Liver (tissue), 9 donors: ENCODE measurements around the gene NAT14. TPM values are rescaled to one million over a fixed set of nuclear protein-coding genes. Genes with fewer than 3 reads are reported as not detected.

Source experiments
- DNase-seq: peaks from one replicate; pipeline ENCODE4 v3.0.0-alpha.2; 2017; ENCODE audit warnings: low spot score
- H3K27ac ChIP-seq, 2 donors: one replicate each; pipeline ENCODE4 v1.7.0; 2013; ENCODE audit warnings: inconsistent platforms in 2 of 2, low read length in 2 of 2, control low read depth in 1 of 2, low read depth in 1 of 2, mild to moderate bottlenecking in 1 of 2
- H3K27me3 ChIP-seq, 4 donors: one replicate each; pipeline versions ENCODE4 v1.6.1 to v1.7.0; 2013; ENCODE audit warnings: low read length in 3 of 4, inconsistent platforms in 1 of 4, mild to moderate bottlenecking in 1 of 4, moderate library complexity in 1 of 4; ENCODE audit not compliant: control insufficient read depth in 4 of 4, insufficient read depth in 4 of 4
- H3K36me3 ChIP-seq, 4 donors: one replicate each; pipeline versions ENCODE4 v1.6.1 to v1.7.0; 2013; ENCODE audit warnings: low read length in 3 of 4, mild to moderate bottlenecking in 3 of 4, low read depth in 1 of 4, moderate library complexity in 1 of 4; ENCODE audit not compliant: control insufficient read depth in 4 of 4, insufficient read depth in 3 of 4
- H3K4me1 ChIP-seq, 4 donors: one replicate each; pipeline versions ENCODE4 v1.6.1 to v1.7.0; 2013; ENCODE audit warnings: low read length in 3 of 4, mild to moderate bottlenecking in 3 of 4, moderate library complexity in 1 of 4; ENCODE audit not compliant: control insufficient read depth in 4 of 4, insufficient read depth in 4 of 4
- H3K4me3 ChIP-seq, 3 donors: one replicate each; pipeline versions ENCODE4 v1.6.1 to v1.7.0; 2013; ENCODE audit warnings: low read length in 3 of 3, control low read depth in 1 of 3, low read depth in 1 of 3, mild to moderate bottlenecking in 1 of 3
- H3K9ac ChIP-seq, 2 donors: one replicate each; pipeline ENCODE4 v1.7.0; 2013; ENCODE audit warnings: low read length in 2 of 2, mild to moderate bottlenecking in 2 of 2, moderate library complexity in 2 of 2, control low read depth in 1 of 2, low read depth in 1 of 2
- H3K9me3 ChIP-seq, 4 donors: one replicate each; pipeline versions ENCODE4 v1.6.1 to v1.7.0; 2013; ENCODE audit warnings: low read length in 3 of 4; ENCODE audit not compliant: control insufficient read depth in 4 of 4
- ATF3 ChIP-seq: IDR thresholded peaks from 2 replicates; pipeline ENCODE4 v1.6.1; 2016; ENCODE audit warnings: antibody characterized with exemption
- CTCF ChIP-seq: fragments of 150-350 bp; IDR thresholded peaks from 2 replicates; pipeline ENCODE4 v1.5.1; 2017; ENCODE audit warnings: improper control_type of control experiment, low read depth, low read length; ENCODE audit not compliant: missing input control
- FOXA1 ChIP-seq: IDR thresholded peaks from 2 replicates; pipeline ENCODE4 v1.6.1; 2016; ENCODE audit warnings: antibody characterized with exemption
- GABPA ChIP-seq, 2 donors: IDR thresholded peaks in 1 of 2; conservative IDR thresholded peaks in 1 of 2; 2 replicates each; pipeline ENCODE4 v1.6.1; 2016; ENCODE audit warnings: antibody characterized with exemption in 2 of 2, mild to moderate bottlenecking in 1 of 2, moderate library complexity in 1 of 2
- HNF4A ChIP-seq, 2 donors: conservative IDR thresholded peaks; 2 replicates each; pipeline ENCODE4 v1.6.1; 2016; ENCODE audit warnings: antibody characterized with exemption in 2 of 2, mild to moderate bottlenecking in 2 of 2
- HNF4G ChIP-seq: IDR thresholded peaks from 2 replicates; pipeline ENCODE4 v1.6.1; 2016; ENCODE audit warnings: antibody characterized with exemption
- JUND ChIP-seq, 2 donors: IDR thresholded peaks; 2 replicates each; pipeline ENCODE4 v1.6.1; 2016; ENCODE audit warnings: antibody characterized with exemption in 2 of 2
- MAX ChIP-seq: IDR thresholded peaks from 2 replicates; pipeline ENCODE4 v1.6.1; 2016; ENCODE audit warnings: antibody characterized with exemption
- NR2F2 ChIP-seq: IDR thresholded peaks from 2 replicates; pipeline ENCODE4 v1.6.1; 2016; ENCODE audit warnings: antibody characterized with exemption
- RAD21 ChIP-seq, 2 donors: IDR thresholded peaks; 2 replicates each; pipeline ENCODE4 v1.6.1; 2016; ENCODE audit warnings: antibody characterized with exemption in 2 of 2, mild to moderate bottlenecking in 2 of 2
- REST ChIP-seq: IDR thresholded peaks from 2 replicates; pipeline ENCODE4 v1.6.1; 2016; ENCODE audit warnings: antibody characterized with exemption, mild to moderate bottlenecking
- SP1 ChIP-seq: IDR thresholded peaks from 2 replicates; pipeline ENCODE4 v1.6.1; 2018; ENCODE audit warnings: antibody characterized with exemption, mild to moderate bottlenecking
- TAF1 ChIP-seq: conservative IDR thresholded peaks from 2 replicates; pipeline ENCODE4 v1.6.1; 2016; ENCODE audit warnings: antibody characterized with exemption, mild to moderate bottlenecking
- YY1 ChIP-seq: IDR thresholded peaks from 2 replicates; pipeline ENCODE4 v1.6.1; 2016; ENCODE audit warnings: antibody characterized with exemption, mild to moderate bottlenecking
- WGBS: extraction: QIAGEN DNeasy Blood & Tissue Kit; methylation state at CpG from one replicate; pipeline ENCODE4 v1.1.7; 2013; 5-methylcytosine and 5-hydroxymethylcytosine counted together
- polyA plus RNA-seq, 2 donors: library from polyadenylated mRNA; stranded (reverse) in 1 of 2; unstranded in 1 of 2; fragments of 200-250 nt in 1 of 2; fragments of >200 nt in 1 of 2; fragmentation: Nextera tagmentation in 1 of 2; extraction: Ambion mirVana in 1 of 2; gene quantifications; one replicate each; pipeline versions ENCODE4 v1.2.1 to v1.2.3, GENCODE V29; 2013 to 2015
- total RNA-seq, 2 donors: library from RNA; depleted of rRNA; stranded (reverse); fragments of >200 nt; gene quantifications; one replicate each; pipeline ENCODE4 v1.2.3, GENCODE V29; 2014
- donor health status: healthy.
- donor health status: healthy.
- donor health status: healthy.
- donor health status: healthy.
- donor health status: healthy.

The NAT14 gene
- total and polyA plus RNA-seq, 4 donors: 1.4 to 3.7 (median 3.0) TPM

- H3K27ac ChIP-seq: peak overlapping the region; percentile 12 to 31
- H3K9me3 ChIP-seq: no peaks in the 10 kb centered on the region
- WGBS: 84% methylated on average over 53 of the region's 53 CpGs
- H3K36me3 ChIP-seq: peaks cover 0 to 11% (median 5%) of the 10 kb centered on the region in 4 donors
- H3K27me3 ChIP-seq: no peaks in the 10 kb centered on the region
- no peak overlapping the region for H3K9ac ChIP-seq
- no peak for DNase-seq
- H3K4me1 ChIP-seq: peaks cover 3 to 14% (median 7%) of the 10 kb centered on the region in 4 donors
- TF ChIP-seq FOXA1 (no peak), REST (no peak), TAF1 (no peak), RAD21 (IDR thresholded peaks at IDR 0.05) (no peak), GABPA (IDR thresholded peaks at IDR 0.05 in 1 of 2, conservative IDR thresholded peaks at IDR 0.05 in 1 of 2) (no peak), JUND (IDR thresholded peaks at IDR 0.05) (no peak), ATF3 (no peak), MAX (no peak), HNF4A (conservative IDR thresholded peaks at IDR 0.05) (no peak), CTCF (no peak), NR2F2 (no peak), YY1 (no peak), SP1 (no peak), HNF4G (no peak)
- no peak overlapping the region for H3K4me3 ChIP-seq
Measured at GRCh38 chr19:55486043-55486970, 1.3 kb downstream of the NAT14 start.
